HG02798 (cell line): ENCODE measurements around the gene ZNF296.

ENCODE experiments used
- ATAC-seq: cut with Tn5 transposase; IDR thresholded peaks from one replicate; pipeline ENCODE4 v1.9.1; 2021; ENCODE audit warnings: mild to moderate bottlenecking; ENCODE audit not compliant: unreplicated experiment, poor library complexity

Gene ZNF296

DNA sequence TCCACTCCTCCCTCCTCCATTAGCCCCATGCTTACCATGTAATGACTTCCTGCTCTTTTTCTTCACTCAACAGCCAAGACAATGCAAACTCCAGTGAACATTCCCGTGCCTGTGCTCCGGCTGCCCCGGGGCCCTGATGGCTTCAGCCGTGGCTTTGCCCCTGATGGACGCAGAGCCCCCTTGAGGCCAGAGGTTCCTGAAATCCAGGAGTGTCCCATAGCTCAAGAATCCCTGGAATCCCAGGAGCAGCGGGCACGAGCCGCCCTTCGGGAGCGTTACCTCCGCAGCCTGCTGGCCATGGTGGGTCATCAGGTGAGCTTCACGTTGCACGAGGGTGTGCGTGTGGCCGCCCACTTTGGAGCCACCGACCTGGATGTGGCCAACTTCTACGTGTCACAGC lies 13.8 kb upstream of the ZNF296 start:
- no peak for ATAC-seq

- ATAC-seq: no peak
These were observed 11.3 kb upstream of the ZNF296 start for GRCh38 chr19:45087531-45087930.

DNA sequence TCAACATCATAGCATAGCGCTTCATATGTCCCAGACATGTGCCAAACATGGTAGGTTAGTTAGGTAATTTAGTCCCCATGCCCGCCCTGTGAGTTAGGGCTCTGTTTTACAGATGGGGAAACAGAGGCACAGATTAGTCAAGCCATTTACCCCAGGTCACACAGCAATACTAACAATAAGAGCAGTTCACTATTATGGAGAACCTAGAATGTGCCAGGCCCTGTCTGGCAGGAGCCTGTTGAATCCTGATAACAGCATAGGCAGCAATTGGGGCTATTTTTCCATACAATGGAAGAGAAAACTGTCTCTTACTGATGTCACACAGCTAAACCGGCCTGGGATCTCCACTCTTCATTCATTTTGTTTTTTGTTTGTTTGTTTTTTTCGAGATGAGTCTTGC lies 10.2 kb upstream of the ZNF296 start:
- ATAC-seq: no peak

DNA sequence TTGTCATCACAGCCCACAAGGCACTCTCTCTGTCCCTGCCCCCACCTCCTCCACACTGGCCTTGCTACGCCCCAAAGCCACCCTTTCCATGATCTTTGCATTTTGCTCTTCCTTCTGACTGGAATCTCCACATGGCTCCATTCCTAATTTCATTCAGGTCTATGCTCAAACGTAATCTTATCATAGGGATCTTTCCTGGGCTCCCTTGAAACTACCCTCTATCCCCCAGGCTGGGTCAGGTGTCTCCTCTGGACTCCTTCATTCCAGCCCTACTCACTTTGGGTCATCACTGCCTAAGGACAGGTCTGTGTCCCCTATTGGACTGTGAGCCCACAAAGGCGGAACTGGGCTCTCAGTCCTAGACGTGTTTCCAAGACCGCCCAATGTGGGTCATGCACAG lies 5.9 kb upstream of the ZNF296 start:
- no peak for ATAC-seq

DNA sequence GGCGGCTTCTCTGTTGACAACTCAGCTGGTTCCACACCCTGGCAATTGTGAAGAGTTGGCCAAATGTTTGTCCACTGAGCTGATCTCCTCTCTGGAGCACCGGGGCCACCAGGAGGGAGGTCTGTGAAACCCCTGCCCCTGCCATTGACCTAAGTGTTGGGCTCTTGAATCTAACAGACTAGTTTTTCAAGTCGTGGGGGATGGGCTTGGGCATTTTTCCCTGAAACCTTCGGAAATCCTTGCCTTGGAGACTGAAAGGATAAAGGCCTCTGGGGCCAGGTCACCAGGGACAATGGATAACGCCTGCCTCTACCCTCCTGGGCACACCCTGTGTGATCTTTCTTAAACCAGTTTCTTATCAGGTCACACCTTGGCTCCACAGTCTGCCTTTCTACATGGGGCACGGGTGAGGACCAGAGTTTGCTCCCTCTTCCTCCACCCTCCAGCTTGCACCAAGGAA lies 3.7 kb upstream of the ZNF296 start:
- no peak for ATAC-seq

DNA sequence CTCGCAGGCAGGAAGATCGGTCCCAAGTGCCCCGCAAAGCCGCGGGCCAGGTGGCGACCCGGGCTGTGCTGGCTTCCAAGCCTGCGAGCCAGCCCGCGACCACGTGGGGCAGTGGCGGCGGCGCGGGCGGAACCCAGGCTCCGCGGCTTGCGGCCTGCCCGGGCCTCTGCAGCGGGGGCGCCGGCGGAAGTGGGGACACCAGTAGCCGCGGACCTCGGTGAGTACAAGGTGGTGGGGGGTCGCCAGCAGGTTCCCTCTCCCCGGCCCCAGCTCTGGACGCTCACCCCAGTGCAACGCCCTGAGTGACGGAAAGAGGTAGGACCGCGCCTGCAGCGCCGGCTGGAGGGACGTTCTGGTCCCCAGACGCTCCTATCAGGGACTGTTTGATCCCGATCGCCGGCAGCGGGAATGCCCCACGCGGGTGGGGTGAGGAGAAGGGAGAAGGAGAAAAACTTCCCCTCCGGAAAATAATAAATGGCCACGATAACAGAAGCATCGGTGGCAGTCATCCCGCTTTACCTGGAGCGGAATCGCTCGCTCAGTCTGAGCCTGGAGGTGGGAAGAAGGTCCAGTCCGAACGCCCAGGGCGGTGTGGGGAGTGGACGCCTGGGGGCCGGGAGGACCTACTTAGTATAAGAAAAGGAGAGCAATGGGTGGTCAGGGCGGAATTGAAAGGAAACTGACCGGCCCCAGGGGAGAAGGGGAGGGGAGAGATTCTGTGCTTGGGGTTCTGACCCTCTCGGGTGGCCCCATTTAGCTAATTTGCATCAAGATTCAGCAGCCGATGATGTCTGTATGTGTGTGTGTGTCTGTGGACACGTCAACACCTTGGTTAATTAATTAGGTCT lies 3.0 kb upstream of the ZNF296 start, which contains the start of gene GEMIN7:
Gene GEMIN7 (plus strand): TSS at position 198 of the 848 bp plus-strand sequence. CDS start 10,855 bp downstream, outside the sequence.
- ATAC-seq: peak; percentile 34

GRCh38 chr19:45078390-45079062 lies 2.2 kb upstream of the ZNF296 start:
- ATAC-seq: no peak

- ATAC-seq: no peak
These were observed 813 bp upstream of the ZNF296 start for GRCh38 chr19:45076851-45077730.

DNA sequence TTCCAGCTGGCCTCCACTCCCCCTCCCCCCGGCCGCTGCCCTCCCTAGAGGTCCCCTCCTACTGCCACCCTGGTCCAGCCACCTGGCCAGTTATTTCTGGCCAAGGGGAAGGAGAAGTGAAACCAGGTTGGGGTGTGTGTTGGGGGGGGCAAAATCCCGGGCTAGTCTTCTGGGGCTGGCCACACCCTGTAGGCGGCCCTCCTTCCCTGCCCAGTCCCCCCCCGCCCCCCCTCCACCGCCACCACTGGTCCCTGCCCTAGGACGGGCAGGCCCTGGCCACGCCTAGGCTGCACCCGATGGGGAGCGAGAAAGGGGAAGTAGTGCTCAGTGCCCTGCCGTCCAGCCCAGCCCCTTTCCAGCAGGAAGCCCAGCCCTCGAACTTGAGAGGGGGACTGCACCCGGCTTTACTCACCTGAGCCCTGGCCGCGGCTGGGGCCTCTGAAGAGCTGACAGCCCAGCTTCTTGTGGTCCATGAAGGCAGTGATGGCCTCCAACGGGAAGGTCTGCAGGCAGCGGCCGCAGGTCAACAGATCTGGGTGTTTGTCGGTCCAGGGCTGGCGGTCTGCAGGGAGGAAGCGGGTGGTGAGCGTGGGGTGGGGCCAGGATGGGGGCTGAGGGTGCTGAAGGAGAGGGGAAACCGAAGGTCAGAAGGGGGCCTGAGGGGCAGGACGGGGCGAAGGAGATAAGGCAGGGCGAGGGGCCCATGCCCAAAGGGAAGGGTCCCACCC lies 813 bp downstream of the ZNF296 start:
- ATAC-seq: peak; percentile 63

DNA sequence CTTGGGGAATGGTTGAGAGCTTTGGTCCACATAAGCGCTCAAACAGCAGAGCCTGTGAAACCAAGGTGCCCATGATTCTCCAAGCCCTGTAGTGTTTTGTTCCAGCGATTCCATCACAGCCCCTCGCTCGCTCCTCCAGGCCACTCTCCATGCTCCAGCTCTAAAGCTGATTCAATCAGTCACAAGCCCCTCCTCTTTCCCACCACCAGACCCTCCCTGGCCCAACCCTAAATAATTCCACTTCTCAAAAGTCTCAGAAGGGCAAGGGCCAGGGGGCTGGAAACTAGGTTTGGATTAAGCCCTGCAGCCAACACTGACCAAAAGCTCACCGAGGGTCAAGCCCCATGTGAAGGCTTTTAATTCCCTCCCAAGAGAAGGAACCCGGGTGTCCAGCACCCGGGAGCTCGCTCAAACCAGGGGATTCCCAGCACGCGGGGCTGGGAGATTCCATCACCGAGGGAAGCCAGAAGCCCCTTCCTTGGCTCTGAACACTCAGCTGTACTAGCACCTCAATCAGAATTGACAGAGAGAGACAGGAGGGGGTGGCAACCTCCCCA lies 1.5 kb downstream of the ZNF296 start:
- ATAC-seq: no peak

- no peak for ATAC-seq
These were observed 4.1 kb downstream of the ZNF296 start for GRCh38 chr19:45071969-45072790.

GRCh38 chr19:45071545-45071938 lies 4.7 kb downstream of the ZNF296 start:
- ATAC-seq: no peak

- no peak for ATAC-seq
These were observed 5.3 kb downstream of the ZNF296 start for GRCh38 chr19:45070861-45071544.

- ATAC-seq: no peak
These were observed 6.1 kb downstream of the ZNF296 start for GRCh38 chr19:45070214-45070613.

DNA sequence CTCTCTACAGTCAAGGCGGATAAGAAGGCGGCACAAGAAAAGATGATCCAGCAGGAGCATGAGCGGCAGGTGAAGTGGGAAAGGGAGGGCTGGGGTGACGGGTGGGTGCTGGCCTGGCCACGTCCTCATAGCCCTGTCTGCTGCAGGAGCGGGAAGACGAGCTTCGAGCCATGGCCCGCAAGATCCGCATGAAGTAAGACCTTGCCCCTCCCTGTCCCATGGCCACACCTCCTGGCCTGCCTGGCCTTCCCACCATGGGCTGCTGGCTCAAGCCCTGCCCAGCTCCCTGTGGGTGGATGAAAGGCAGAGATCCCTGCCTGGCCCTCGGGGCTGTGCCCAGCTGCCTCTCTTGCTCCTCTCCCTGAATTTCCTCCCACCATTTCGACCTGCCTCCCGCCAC lies 7.2 kb downstream of the ZNF296 start:
- ATAC-seq: no peak

DNA sequence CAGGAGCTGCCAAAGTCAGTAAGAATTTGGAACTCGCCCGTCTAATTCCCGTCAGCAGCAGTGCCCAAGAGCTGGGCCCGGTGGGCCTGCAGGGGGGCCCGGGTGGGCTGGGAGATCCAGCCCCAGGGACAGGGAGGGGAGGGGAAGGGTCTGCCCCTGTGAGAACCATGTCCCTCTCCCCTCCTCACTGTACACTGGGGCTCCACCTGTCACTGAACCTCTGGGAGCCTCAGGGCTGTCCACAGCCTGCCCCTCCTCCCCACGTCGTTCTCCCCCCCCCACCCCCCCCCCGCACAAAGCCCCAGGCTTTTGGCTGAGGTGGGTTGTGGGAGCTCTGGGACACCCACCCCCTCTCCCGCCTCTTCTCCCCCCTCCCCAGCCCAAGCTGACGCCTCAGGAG lies 8.2 kb downstream of the ZNF296 start:
- no peak for ATAC-seq

- ATAC-seq: no peak
These were observed 9.2 kb downstream of the ZNF296 start for GRCh38 chr19:45066921-45067661.
